HEK293T (cell line): ENCODE data around the gene HOXB3.

Source experiments
- ARNT ChIP-seq: fragments of 450-650 bp; IDR thresholded peaks from 2 replicates; pipeline ENCODE4 v1.6.1; 2017; ENCODE audit warnings: mild to moderate bottlenecking
- BHLHE40 ChIP-seq: fragments of 450-650 bp; IDR thresholded peaks from 2 replicates; pipeline ENCODE4 v1.6.1; 2016; ENCODE audit warnings: mild to moderate bottlenecking, moderate library complexity, borderline replicate concordance
- CTBP1 ChIP-seq: fragments of 450-650 bp; IDR thresholded peaks from 2 replicates; pipeline ENCODE4 v1.6.1; 2016; ENCODE audit warnings: borderline replicate concordance
- ELF4 ChIP-seq: fragments of 450-650 bp; IDR thresholded peaks from 2 replicates; pipeline ENCODE4 v1.6.1; 2017; ENCODE audit warnings: antibody characterized with exemption
- FOXA1 ChIP-seq: fragments of 450-650 bp; IDR thresholded peaks from 2 replicates; pipeline ENCODE4 v1.6.1; 2016; ENCODE audit warnings: mild to moderate bottlenecking
- FOXM1 ChIP-seq: fragments of 450-650 bp; IDR thresholded peaks from 2 replicates; pipeline ENCODE4 v1.6.1; 2017; ENCODE audit warnings: mild to moderate bottlenecking, borderline replicate concordance
- LEF1 ChIP-seq: fragments of 450-650 bp; IDR thresholded peaks from 2 replicates; pipeline ENCODE4 v1.6.1; 2017; ENCODE audit warnings: mild to moderate bottlenecking, borderline replicate concordance
- SP1 ChIP-seq: fragments of 450-650 bp; IDR thresholded peaks from 2 replicates; pipeline ENCODE4 v1.6.1; 2017
- SUZ12 ChIP-seq: fragments of 450-650 bp; IDR thresholded peaks from 2 replicates; pipeline ENCODE4 v1.6.1; 2016; ENCODE audit warnings: mild to moderate bottlenecking
- TARDBP ChIP-seq: fragments of 450-650 bp; IDR thresholded peaks from 2 replicates; pipeline ENCODE4 v1.6.1; 2016

GRCh38 chr17:48546924-48547807, 42.9 kb downstream of the HOXB3 start:
- TF ChIP-seq ARNT (peak; percentile 82; the same call in 1 of the 2 replicates), TARDBP (no peak), FOXA1 (no peak), CTBP1 (peak; percentile 89), SUZ12 (no peak), FOXM1 (no peak), ELF4 (no peak), BHLHE40 (no peak), SP1 (no peak), LEF1 (no peak)
